ENCODE results near the gene CBR3. TPM values are rescaled to one million over a fixed set of nuclear protein-coding genes. Genes with fewer than 3 reads are reported as not detected.

CBR3 gene
- total and polyA plus RNA-seq, 2 experiments from 2014 or later: 4.6 to 8.7 TPM

DNA sequence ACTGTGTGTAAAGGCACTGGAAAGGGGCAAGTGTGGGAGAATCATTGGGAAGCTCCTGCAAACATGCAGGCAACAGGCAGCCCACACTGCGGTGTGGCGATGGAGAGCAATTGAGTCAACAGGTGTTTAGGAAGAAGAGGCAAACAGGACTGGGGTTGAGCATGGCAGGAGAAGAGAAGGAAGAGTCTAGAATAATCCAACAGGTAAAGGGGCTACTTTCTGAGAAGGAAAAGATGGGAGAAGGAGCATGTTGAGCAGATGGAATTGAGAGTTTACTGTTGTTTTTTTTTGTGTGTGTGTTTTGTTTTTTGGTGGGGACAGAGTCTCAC, 25.9 kb downstream of the CBR3 start:
- no peaks in the 10 kb centered on the region; the same call in 1 of the 2 replicates for H3K4me1 ChIP-seq (ENCODE audit: insufficient read depth)
- Mint-ChIP-seq H3K36me3 (ENCODE audit: low read depth) (no peaks in the 10 kb centered on the region), H3K27ac (no peak overlapping the region), H3K4me3 (no peak overlapping the region), H3K4me1 (peaks cover 6% of the 10 kb centered on the region; the same call in 1 of the 3 replicates), H3K27me3 (ENCODE audit: insufficient read depth, low read depth, poor library complexity) (peaks cover 9% of the 10 kb centered on the region), H3K9me3 (no peaks in the 10 kb centered on the region)
- H4K20me1 ChIP-seq (replicated peaks; ENCODE audit: insufficient read depth): peaks cover 3% of the 10 kb centered on the region; the same call in 1 of the 2 replicates
- H3K79me2 ChIP-seq (replicated peaks; ENCODE audit: insufficient read depth): no peaks in the 10 kb centered on the region
- H3K27ac ChIP-seq (ENCODE audit: low read depth): no peak overlapping the region
- H3K27me3 ChIP-seq (ENCODE audit: insufficient read depth): peaks cover 12% of the 10 kb centered on the region
- H2AFZ ChIP-seq: no peak overlapping the region
- no peak overlapping the region for H3K4me3 ChIP-seq
- no peak for ATAC-seq
- TF ChIP-seq, protein P1, sequence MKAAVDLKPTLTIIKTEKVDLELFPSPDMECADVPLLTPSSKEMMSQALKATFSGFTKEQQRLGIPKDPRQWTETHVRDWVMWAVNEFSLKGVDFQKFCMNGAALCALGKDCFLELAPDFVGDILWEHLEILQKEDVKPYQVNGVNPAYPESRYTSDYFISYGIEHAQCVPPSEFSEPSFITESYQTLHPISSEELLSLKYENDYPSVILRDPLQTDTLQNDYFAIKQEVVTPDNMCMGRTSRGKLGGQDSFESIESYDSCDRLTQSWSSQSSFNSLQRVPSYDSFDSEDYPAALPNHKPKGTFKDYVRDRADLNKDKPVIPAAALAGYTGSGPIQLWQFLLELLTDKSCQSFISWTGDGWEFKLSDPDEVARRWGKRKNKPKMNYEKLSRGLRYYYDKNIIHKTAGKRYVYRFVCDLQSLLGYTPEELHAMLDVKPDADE (IDR thresholded peaks at IDR 0.05): no peak
- TF ChIP-seq, protein P2, sequence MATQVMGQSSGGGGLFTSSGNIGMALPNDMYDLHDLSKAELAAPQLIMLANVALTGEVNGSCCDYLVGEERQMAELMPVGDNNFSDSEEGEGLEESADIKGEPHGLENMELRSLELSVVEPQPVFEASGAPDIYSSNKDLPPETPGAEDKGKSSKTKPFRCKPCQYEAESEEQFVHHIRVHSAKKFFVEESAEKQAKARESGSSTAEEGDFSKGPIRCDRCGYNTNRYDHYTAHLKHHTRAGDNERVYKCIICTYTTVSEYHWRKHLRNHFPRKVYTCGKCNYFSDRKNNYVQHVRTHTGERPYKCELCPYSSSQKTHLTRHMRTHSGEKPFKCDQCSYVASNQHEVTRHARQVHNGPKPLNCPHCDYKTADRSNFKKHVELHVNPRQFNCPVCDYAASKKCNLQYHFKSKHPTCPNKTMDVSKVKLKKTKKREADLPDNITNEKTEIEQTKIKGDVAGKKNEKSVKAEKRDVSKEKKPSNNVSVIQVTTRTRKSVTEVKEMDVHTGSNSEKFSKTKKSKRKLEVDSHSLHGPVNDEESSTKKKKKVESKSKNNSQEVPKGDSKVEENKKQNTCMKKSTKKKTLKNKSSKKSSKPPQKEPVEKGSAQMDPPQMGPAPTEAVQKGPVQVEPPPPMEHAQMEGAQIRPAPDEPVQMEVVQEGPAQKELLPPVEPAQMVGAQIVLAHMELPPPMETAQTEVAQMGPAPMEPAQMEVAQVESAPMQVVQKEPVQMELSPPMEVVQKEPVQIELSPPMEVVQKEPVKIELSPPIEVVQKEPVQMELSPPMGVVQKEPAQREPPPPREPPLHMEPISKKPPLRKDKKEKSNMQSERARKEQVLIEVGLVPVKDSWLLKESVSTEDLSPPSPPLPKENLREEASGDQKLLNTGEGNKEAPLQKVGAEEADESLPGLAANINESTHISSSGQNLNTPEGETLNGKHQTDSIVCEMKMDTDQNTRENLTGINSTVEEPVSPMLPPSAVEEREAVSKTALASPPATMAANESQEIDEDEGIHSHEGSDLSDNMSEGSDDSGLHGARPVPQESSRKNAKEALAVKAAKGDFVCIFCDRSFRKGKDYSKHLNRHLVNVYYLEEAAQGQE (IDR thresholded peaks at IDR 0.05; ENCODE audit: unreplicated experiment): no peak
- TF ChIP-seq EZH2 (IDR thresholded peaks at IDR 0.05; ENCODE audit: low read depth, unreplicated experiment): no peak
- no peak for TF ChIP-seq ZNF331 (CRISPR knock-in tag; IDR thresholded peaks at IDR 0.05; ENCODE audit: low read depth)
- TF ChIP-seq NANOG (IDR thresholded peaks at IDR 0.05; ENCODE audit: borderline replicate concordance): no peak
- no peak for TF ChIP-seq CREB1 (CRISPR knock-in tag; IDR thresholded peaks at IDR 0.05; ENCODE audit: low read depth)
- no peak for TF ChIP-seq EZH2phosphoT487 (IDR thresholded peaks at IDR 0.05; ENCODE audit: unreplicated experiment)
- no peak for TF ChIP-seq POLR2AphosphoS5 (IDR thresholded peaks at IDR 0.05; ENCODE audit: low read depth)
- no peak for TF ChIP-seq JUNB (IDR thresholded peaks at IDR 0.05; ENCODE audit: unreplicated experiment)
- TF ChIP-seq, protein P3, sequence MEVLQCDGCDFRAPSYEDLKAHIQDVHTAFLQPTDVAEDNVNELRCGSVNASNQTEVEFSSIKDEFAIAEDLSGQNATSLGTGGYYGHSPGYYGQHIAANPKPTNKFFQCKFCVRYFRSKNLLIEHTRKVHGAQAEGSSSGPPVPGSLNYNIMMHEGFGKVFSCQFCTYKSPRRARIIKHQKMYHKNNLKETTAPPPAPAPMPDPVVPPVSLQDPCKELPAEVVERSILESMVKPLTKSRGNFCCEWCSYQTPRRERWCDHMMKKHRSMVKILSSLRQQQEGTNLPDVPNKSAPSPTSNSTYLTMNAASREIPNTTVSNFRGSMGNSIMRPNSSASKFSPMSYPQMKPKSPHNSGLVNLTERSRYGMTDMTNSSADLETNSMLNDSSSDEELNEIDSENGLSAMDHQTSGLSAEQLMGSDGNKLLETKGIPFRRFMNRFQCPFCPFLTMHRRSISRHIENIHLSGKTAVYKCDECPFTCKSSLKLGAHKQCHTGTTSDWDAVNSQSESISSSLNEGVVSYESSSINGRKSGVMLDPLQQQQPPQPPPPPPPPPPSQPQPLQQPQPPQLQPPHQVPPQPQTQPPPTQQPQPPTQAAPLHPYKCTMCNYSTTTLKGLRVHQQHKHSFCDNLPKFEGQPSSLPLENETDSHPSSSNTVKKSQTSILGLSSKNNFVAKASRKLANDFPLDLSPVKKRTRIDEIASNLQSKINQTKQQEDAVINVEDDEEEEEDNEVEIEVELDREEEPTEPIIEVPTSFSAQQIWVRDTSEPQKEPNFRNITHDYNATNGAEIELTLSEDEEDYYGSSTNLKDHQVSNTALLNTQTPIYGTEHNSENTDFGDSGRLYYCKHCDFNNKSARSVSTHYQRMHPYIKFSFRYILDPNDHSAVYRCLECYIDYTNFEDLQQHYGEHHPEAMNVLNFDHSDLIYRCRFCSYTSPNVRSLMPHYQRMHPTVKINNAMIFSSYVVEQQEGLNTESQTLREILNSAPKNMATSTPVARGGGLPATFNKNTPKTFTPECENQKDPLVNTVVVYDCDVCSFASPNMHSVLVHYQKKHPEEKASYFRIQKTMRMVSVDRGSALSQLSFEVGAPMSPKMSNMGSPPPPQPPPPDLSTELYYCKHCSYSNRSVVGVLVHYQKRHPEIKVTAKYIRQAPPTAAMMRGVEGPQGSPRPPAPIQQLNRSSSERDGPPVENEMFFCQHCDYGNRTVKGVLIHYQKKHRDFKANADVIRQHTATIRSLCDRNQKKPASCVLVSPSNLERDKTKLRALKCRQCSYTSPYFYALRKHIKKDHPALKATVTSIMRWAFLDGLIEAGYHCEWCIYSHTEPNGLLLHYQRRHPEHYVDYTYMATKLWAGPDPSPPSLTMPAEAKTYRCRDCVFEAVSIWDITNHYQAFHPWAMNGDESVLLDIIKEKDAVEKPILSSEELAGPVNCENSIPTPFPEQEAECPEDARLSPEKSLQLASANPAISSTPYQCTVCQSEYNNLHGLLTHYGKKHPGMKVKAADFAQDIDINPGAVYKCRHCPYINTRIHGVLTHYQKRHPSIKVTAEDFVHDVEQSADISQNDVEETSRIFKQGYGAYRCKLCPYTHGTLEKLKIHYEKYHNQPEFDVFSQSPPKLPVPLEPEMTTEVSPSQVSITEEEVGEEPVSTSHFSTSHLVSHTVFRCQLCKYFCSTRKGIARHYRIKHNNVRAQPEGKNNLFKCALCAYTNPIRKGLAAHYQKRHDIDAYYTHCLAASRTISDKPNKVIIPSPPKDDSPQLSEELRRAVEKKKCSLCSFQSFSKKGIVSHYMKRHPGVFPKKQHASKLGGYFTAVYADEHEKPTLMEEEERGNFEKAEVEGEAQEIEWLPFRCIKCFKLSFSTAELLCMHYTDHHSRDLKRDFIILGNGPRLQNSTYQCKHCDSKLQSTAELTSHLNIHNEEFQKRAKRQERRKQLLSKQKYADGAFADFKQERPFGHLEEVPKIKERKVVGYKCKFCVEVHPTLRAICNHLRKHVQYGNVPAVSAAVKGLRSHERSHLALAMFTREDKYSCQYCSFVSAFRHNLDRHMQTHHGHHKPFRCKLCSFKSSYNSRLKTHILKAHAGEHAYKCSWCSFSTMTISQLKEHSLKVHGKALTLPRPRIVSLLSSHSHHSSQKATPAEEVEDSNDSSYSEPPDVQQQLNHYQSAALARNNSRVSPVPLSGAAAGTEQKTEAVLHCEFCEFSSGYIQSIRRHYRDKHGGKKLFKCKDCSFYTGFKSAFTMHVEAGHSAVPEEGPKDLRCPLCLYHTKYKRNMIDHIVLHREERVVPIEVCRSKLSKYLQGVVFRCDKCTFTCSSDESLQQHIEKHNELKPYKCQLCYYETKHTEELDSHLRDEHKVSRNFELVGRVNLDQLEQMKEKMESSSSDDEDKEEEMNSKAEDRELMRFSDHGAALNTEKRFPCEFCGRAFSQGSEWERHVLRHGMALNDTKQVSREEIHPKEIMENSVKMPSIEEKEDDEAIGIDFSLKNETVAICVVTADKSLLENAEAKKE (CRISPR knock-in tag; IDR thresholded peaks at IDR 0.05): no peak
- TF ChIP-seq STAT1 (IDR thresholded peaks at IDR 0.05; ENCODE audit: unreplicated experiment): no peak
- TF ChIP-seq, protein P4, sequence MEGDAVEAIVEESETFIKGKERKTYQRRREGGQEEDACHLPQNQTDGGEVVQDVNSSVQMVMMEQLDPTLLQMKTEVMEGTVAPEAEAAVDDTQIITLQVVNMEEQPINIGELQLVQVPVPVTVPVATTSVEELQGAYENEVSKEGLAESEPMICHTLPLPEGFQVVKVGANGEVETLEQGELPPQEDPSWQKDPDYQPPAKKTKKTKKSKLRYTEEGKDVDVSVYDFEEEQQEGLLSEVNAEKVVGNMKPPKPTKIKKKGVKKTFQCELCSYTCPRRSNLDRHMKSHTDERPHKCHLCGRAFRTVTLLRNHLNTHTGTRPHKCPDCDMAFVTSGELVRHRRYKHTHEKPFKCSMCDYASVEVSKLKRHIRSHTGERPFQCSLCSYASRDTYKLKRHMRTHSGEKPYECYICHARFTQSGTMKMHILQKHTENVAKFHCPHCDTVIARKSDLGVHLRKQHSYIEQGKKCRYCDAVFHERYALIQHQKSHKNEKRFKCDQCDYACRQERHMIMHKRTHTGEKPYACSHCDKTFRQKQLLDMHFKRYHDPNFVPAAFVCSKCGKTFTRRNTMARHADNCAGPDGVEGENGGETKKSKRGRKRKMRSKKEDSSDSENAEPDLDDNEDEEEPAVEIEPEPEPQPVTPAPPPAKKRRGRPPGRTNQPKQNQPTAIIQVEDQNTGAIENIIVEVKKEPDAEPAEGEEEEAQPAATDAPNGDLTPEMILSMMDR (conservative IDR thresholded peaks at IDR 0.05; ENCODE audit: low read depth in 2 of 2): no peak
- TF ChIP-seq ZNF114 (CRISPR knock-in tag; IDR thresholded peaks at IDR 0.05): no peak
- H3K36me3 ChIP-seq (ENCODE audit: insufficient read depth): no peaks in the 10 kb centered on the region
- H3F3A ChIP-seq (replicated peaks; ENCODE audit: low read depth): peaks cover 4% of the 10 kb centered on the region; the same call in 1 of the 2 replicates
- no peaks in the 10 kb centered on the region for H3K9me2 ChIP-seq (ENCODE audit: insufficient read depth)
- DNase-seq (ENCODE audit: low spot score): no peak
- H3K4me2 ChIP-seq: no peak overlapping the region

Measured in GM23338 (cell line).